Measurements from ENCODE around the gene AQP6. TPM values are rescaled to one million over a fixed set of nuclear protein-coding genes. Genes with fewer than 3 reads are reported as not detected.

Gene AQP6
- total RNA-seq, 6 experiments from 2014 or later: 0.31 to 0.34 TPM; not detected in 4

GRCh38 chr12:49962861-49963765 is 9.6 kb upstream of the AQP6 start:
- TF ChIP-seq, protein P1, sequence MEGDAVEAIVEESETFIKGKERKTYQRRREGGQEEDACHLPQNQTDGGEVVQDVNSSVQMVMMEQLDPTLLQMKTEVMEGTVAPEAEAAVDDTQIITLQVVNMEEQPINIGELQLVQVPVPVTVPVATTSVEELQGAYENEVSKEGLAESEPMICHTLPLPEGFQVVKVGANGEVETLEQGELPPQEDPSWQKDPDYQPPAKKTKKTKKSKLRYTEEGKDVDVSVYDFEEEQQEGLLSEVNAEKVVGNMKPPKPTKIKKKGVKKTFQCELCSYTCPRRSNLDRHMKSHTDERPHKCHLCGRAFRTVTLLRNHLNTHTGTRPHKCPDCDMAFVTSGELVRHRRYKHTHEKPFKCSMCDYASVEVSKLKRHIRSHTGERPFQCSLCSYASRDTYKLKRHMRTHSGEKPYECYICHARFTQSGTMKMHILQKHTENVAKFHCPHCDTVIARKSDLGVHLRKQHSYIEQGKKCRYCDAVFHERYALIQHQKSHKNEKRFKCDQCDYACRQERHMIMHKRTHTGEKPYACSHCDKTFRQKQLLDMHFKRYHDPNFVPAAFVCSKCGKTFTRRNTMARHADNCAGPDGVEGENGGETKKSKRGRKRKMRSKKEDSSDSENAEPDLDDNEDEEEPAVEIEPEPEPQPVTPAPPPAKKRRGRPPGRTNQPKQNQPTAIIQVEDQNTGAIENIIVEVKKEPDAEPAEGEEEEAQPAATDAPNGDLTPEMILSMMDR (IDR thresholded peaks at IDR 0.05): no peak
- TF ChIP-seq POLR2A (IDR thresholded peaks at IDR 0.05): no peak
- H3K36me3 ChIP-seq: no peaks in the 10 kb centered on the region
- intact Hi-C loops (cut with DNase I): no loop called here
- peaks cover 0 to 9% of the 10 kb centered on the region in 2 donors for H3K27me3 ChIP-seq
- 27% methylated on average over 10 of the region's 21 CpGs for WGBS (ENCODE audit: insufficient coverage, low coverage, low lambda C conversion rate, missing lambda C conversion rate)
- peak overlapping the region in 1 of 3 donors; percentile 47 for H3K27ac ChIP-seq
- no peaks in the 10 kb centered on the region for H3K9me3 ChIP-seq
- H3K4me1 ChIP-seq: peaks cover 0 to 28% (median 3%) of the 10 kb centered on the region in 4 donors
- no peak overlapping the region for H3K4me3 ChIP-seq
- ATAC-seq (peak; percentile 75 to 81 (median 78)), DNase-seq (peak; percentile 86 to 94 (median 94))

DNA sequence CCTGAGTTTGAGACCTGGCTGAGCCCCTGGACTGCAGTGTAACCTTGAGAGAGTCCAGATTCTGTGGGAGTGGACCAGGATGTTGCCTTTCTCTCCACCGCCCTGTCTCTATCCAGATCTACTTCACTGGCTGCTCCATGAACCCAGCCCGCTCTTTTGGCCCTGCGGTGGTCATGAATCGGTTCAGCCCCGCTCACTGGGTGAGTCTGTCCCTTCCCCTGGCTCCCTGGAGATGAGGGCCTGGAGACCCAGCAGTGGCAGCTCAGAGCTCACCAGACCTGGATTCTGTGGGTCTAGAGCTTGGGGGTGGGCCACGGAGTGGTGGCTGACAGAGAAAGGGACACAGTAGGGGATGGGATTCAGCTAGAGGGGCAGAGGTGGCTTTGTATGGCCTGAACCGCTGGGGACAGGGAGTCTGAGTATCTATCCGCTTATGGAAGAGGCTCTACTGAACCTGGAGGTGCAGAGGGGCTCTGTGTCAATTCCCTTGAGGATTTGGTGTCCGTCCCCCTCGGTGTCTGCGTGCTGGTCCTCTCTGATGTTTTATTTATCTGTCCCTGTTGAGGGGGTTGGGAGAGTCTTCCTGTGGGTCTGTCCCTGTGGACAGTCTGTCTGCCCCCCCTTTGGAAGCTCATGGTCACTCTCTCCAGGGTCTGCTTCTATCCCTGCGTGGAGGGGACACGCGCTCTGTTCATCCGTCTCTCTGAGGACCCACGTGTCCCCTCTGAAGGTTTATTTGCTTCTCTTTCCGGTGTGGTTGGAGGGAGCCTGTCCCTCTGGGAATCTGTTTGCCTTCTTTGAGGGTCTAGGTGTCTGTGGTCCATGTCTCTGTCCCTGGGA is 8.6 kb upstream of the AQP6 start:
- Histone ChIP-seq H3K27me3 (peaks cover 0 to 9% of the 10 kb centered on the region in 2 donors), H3K36me3 (no peaks in the 10 kb centered on the region), H3K4me3 (no peak overlapping the region), H3K4me1 (peaks cover 0 to 35% (median 3%) of the 10 kb centered on the region in 4 donors), H3K9me3 (no peaks in the 10 kb centered on the region), H3K27ac (no peak overlapping the region)
- ATAC-seq (no peak), DNase-seq (peak in 1 of 3 donors; percentile 44)
- intact Hi-C loops (cut with DNase I): no loop called here
- no peak for TF ChIP-seq POLR2A (IDR thresholded peaks at IDR 0.05)
- TF ChIP-seq, protein P1 (IDR thresholded peaks at IDR 0.05): no peak
- 100% methylated on average over 3 of the region's 17 CpGs for WGBS (ENCODE audit: insufficient coverage, low coverage, low lambda C conversion rate, missing lambda C conversion rate)

- 67% methylated on average over 6 of the region's 13 CpGs for WGBS (ENCODE audit: insufficient coverage, low coverage, low lambda C conversion rate, missing lambda C conversion rate)
- no peak for TF ChIP-seq POLR2A (IDR thresholded peaks at IDR 0.05)
- TF ChIP-seq, protein P1 (IDR thresholded peaks at IDR 0.05): no peak
- Histone ChIP-seq H3K36me3 (no peaks in the 10 kb centered on the region), H3K27ac (no peak overlapping the region), H3K4me3 (no peak overlapping the region), H3K9me3 (no peaks in the 10 kb centered on the region), H3K27me3 (peaks cover 0 to 9% of the 10 kb centered on the region in 2 donors), H3K4me1 (peaks cover 0 to 35% (median 3%) of the 10 kb centered on the region in 4 donors)
- ATAC-seq (no peak), DNase-seq (no peak)
- intact Hi-C loops (cut with DNase I): loop anchor here (5.0 kb wide), 2 partner anchors 92 to 107 kb away; partner anchors contain the start of gene ASIC1 (in 1 of the 2)
Measured at GRCh38 chr12:49964849-49965624, 7.7 kb upstream of the AQP6 start.

DNA sequence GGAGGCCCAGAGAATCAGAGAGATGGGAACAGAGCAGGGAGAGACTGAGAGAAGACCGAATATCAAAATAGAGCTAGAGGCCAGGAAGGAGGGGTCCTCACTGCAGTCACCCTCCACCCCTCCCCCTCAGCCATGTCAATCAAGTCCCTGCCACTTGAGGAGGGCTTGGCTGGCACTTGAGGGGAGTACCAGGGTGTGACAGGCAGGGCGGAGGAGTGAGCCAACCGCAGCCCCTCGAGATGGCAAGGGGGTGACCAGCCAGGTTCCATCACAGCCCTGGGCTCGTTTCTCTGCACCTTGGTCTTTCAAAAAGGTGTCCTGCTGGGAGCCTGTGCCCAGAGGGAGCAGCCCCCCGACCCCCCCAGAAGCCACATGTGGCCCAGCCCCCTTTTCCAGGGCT is 6.9 kb upstream of the AQP6 start:
- Histone ChIP-seq H3K4me1 (peaks cover 0 to 35% (median 3%) of the 10 kb centered on the region in 4 donors), H3K27me3 (peaks cover 0 to 6% of the 10 kb centered on the region in 2 donors), H3K4me3 (no peak overlapping the region), H3K36me3 (no peaks in the 10 kb centered on the region), H3K27ac (no peak overlapping the region), H3K9me3 (no peaks in the 10 kb centered on the region)
- TF ChIP-seq, protein P1 (IDR thresholded peaks at IDR 0.05): no peak
- no peak for TF ChIP-seq POLR2A (IDR thresholded peaks at IDR 0.05)
- no CpG with 5 or more reads among the region's 6 CpGs for WGBS (ENCODE audit: insufficient coverage, low coverage, low lambda C conversion rate, missing lambda C conversion rate)
- no peak for ATAC-seq
- intact Hi-C loops (cut with DNase I): loop anchor here (5.0 kb wide), 2 partner anchors 91 to 106 kb away; partner anchors contain the start of gene ASIC1 (in 1 of the 2)
- no peak for DNase-seq

Measured in right lobe of liver (tissue), 6 donors.